ENCODE results near the gene PCGF3. TPM values are rescaled to one million over a fixed set of nuclear protein-coding genes. Genes with fewer than 3 reads are reported as not detected.

The PCGF3 gene
- total RNA-seq, 1 donor, result 40.6 TPM

DNA sequence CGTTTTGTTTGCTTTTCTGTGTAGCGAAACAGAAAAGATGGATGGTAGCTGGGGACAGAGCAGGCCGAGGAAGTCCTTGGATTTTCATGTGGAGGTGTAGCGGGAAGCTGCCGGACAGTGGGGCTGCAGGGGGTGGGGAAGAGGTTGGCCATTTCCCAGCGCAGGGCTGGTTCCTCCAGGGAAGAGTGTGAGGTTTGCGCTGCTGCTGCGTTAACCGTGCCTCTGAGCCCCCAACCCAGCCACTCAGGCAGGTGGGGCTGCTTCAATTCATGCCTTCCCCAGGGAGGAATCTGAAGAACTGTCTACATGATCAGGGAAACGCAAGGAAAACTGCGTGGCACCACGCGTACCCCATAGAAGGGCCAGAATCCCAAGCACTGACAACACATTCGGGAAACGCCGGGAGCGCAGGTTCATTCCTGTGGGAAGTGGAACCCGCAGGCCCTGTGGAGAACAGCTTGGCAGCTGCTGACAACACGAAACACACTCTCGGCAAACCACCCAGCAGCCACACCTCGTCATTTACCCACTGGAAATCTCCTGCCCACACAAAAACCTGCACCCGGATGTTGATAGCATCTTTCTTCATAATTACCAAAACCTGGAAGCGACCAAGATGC is 57.7 kb downstream of the PCGF3 start:
- H3K4me3 ChIP-seq (ENCODE audit: low read depth, low read length), result no peak overlapping the region
- TF ChIP-seq, protein P1, sequence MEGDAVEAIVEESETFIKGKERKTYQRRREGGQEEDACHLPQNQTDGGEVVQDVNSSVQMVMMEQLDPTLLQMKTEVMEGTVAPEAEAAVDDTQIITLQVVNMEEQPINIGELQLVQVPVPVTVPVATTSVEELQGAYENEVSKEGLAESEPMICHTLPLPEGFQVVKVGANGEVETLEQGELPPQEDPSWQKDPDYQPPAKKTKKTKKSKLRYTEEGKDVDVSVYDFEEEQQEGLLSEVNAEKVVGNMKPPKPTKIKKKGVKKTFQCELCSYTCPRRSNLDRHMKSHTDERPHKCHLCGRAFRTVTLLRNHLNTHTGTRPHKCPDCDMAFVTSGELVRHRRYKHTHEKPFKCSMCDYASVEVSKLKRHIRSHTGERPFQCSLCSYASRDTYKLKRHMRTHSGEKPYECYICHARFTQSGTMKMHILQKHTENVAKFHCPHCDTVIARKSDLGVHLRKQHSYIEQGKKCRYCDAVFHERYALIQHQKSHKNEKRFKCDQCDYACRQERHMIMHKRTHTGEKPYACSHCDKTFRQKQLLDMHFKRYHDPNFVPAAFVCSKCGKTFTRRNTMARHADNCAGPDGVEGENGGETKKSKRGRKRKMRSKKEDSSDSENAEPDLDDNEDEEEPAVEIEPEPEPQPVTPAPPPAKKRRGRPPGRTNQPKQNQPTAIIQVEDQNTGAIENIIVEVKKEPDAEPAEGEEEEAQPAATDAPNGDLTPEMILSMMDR (IDR thresholded peaks at IDR 0.05; ENCODE audit: insufficient read depth, low read depth, low read length), result no peak
- no peak for DNase-seq (ENCODE audit: low read depth)

DNA sequence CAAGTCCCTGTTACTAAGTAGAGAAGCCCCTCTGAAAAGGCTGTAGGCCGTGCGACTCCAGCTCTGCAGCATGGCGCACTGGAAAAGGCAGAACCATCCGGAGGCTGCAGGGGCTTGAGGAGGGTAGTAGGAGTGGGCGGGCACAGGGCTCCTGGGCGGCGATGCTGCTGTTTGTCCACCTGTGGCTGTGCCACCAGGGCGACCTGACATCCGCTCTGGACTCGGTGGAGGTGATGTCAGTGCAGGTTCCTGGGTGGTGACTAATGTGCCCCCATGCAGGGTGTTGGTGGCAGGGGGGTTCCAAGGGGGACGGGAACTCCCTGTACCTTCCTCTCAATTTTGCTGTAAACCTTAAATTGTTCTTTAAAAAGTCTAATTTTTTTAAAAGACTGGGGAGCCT is 58.3 kb downstream of the PCGF3 start:
- no peak for DNase-seq (ENCODE audit: low read depth)
- H3K4me3 ChIP-seq (ENCODE audit: low read depth, low read length), result no peak overlapping the region
- TF ChIP-seq, protein P1 (IDR thresholded peaks at IDR 0.05; ENCODE audit: insufficient read depth, low read depth, low read length), result no peak

DNA sequence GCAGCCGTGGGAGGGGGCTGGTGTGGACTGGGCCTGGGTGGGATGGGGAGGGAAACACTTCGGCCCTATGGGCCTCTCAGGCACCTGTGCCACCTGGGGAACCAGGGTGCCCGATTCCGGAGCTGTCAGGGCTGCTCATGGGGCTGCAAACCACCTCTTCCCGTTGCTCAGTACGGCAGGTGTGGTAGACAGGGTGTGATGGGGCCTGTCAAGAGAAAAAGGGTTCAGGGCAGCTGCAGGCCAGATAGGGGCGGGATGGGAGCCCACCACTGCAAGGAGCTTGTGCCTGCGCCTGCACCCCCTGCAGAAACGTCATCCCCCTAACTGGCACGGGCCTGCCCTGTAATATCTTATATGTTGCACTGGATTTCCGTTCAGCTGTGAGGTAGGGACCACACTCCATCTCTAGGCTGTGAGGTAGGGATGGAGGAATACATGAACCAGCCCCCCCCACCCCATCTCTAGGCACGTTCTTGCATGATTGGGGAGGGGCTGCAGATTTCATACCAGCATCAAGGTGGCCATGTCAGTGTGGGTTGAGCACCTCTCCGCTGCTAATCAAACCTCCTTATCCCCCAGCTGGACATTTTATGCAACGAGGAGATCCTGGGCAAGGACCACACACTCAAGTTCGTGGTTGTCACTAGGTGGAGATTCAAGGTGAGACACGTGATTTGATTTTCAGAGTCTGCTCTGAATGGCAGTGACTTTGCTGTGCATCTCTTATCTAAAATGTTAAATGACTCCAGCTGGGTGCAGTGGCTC is 59.0 kb downstream of the PCGF3 start:
- H3K4me3 ChIP-seq (ENCODE audit: low read depth, low read length), result no peak overlapping the region
- TF ChIP-seq, protein P1 (IDR thresholded peaks at IDR 0.05; ENCODE audit: insufficient read depth, low read depth, low read length), result no peak
- DNase-seq (ENCODE audit: low read depth), result no peak

DNA sequence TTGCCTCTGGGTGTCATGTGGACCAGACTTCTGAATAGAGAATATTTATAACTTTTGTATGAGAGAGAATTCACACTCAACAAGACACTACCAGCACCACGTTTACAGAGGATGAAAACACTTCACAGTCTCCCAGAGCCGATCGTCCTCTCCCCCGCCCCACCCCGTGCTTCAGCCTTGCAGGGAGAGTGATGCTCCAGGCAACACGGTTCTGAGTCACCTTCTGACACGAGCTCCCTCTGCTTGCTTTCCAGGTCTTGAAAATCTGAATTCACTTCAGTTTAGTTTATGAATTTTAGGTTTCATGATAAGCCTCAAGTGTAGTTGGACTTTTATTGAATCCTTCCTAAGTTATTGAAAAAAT is 60.5 kb downstream of the PCGF3 start:
- no peak overlapping the region for H3K4me3 ChIP-seq (ENCODE audit: low read depth, low read length)
- TF ChIP-seq, protein P1 (IDR thresholded peaks at IDR 0.05; ENCODE audit: insufficient read depth, low read depth, low read length), result no peak
- DNase-seq (ENCODE audit: low read depth), result peak; percentile 61

DNA sequence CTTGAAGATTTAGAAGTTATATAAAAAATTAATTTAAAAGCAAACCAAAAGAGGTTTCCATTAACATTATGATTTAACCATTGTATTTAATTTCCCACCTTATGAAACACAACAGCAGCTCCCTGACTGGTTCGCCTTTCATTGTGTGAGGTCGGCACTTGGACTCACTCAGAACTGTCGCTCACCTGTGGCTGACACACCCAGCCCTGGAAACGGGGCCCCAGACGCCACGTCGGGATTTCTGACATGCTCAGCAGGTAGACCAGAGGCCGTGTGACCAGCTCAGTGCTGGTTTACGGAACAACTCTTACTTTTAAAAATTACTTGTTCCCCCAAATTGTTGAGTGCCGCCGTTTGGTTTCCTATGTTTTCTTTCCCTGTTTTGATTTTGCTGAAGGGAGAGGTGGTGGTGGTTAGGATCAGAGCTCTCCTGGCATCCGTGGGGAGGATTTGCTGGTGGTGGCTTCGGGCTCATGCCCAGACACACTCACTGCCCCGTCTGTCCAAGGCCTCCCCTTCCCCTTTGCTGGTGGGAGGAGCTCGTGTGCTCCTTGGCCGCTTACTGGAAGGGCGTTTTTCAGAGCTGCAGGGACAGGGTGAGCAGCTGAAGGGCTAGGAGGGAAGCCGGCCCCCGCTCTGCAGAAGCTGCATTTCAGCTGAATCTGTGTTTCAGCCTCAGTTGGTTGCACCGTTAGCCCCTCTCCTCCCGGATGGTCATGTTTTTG is 61.1 kb downstream of the PCGF3 start:
- no peak overlapping the region for H3K4me3 ChIP-seq (ENCODE audit: low read depth, low read length)
- TF ChIP-seq, protein P1 (IDR thresholded peaks at IDR 0.05; ENCODE audit: insufficient read depth, low read depth, low read length), result no peak
- no peak for DNase-seq (ENCODE audit: low read depth)

DNA sequence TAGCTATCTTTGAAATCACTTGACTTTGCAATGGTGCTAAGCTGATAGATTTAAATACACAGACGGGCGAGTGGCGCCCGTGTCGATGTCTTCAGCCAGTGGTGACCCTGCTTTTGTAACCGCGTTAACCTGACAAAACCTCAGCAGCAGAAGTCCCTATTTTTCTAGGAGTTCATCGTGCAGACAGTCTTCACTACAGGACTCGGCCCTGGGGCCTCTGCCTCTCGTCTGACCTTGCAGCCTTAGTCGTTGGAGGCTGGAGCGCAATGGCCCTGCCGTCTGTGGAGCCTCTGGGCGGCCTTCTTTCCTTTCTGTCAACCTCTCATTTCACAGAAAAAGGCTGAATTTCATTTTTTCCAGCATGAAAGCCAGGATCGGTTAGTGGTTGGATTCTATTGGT is 62.4 kb downstream of the PCGF3 start:
- TF ChIP-seq, protein P1 (IDR thresholded peaks at IDR 0.05; ENCODE audit: insufficient read depth, low read depth, low read length), result no peak
- no peak for DNase-seq (ENCODE audit: low read depth)
- no peak overlapping the region for H3K4me3 ChIP-seq (ENCODE audit: low read depth, low read length)

Measured in fibroblast of villous mesenchyme (primary cell).